Body of pancreas (tissue), 4 donors: Measurements from ENCODE around the gene MKS1.

Experiments
- POLR2A ChIP-seq, 3 donors: fragments of 450-650 bp; IDR thresholded peaks; one replicate each; pipeline ENCODE4 v1.6.1; 2016; ENCODE audit warnings: antibody characterized with exemption in 3 of 3, mild to moderate bottlenecking in 2 of 3
- TF ChIP-seq, protein P1 (sequence below), 7 experiments: fragments of 450-650 bp in 4 of 7; fragments of 200-600 bp in 3 of 7; sonication (generic) in 3 of 7; IDR thresholded peaks; one replicate each; pipeline ENCODE4 v1.5.1; 2016 to 2019; ENCODE audit warnings: antibody characterized with exemption in 7 of 7

DNA sequence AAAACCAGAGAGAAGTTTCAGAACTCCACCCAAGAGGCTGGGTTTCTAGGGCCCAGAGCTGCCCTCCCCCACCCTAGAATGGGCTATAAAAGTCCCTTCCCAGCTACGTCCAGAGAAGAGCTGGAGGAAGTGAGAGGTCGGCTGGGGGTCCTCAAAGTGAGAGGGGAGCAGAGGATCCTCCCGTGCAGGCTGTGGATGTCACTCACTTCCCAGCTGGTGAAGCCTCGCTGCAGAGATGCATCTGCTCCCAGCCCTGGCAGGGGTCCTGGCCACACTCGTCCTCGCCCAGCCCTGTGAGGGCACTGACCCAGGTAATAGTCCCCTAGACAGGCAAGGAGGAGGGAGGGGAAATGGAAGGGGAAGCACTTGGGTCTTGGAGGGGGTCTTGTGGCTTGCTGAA, 26.4 kb downstream of the MKS1 start, which contains the start of gene EPX:
- no peak for TF ChIP-seq POLR2A (IDR thresholded peaks at IDR 0.05)
- TF ChIP-seq, protein P1, sequence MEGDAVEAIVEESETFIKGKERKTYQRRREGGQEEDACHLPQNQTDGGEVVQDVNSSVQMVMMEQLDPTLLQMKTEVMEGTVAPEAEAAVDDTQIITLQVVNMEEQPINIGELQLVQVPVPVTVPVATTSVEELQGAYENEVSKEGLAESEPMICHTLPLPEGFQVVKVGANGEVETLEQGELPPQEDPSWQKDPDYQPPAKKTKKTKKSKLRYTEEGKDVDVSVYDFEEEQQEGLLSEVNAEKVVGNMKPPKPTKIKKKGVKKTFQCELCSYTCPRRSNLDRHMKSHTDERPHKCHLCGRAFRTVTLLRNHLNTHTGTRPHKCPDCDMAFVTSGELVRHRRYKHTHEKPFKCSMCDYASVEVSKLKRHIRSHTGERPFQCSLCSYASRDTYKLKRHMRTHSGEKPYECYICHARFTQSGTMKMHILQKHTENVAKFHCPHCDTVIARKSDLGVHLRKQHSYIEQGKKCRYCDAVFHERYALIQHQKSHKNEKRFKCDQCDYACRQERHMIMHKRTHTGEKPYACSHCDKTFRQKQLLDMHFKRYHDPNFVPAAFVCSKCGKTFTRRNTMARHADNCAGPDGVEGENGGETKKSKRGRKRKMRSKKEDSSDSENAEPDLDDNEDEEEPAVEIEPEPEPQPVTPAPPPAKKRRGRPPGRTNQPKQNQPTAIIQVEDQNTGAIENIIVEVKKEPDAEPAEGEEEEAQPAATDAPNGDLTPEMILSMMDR (IDR thresholded peaks at IDR 0.05) = no peak
